Sigmoid colon (tissue), 4 donors: ENCODE data around the gene CDH19.

ENCODE experiments used
- EP300 ChIP-seq, 4 donors: sonication (generic); formaldehyde crosslinking; IDR thresholded peaks; one replicate each; pipeline ENCODE4 v1.6.1; 2017; ENCODE audit warnings: antibody characterized with exemption in 4 of 4
- POLR2A ChIP-seq, 2 donors: fragments of 450-650 bp; IDR thresholded peaks; one replicate each; pipeline ENCODE4 v1.6.1; 2016; ENCODE audit warnings: antibody characterized with exemption in 2 of 2, mild to moderate bottlenecking in 2 of 2, moderate library complexity in 2 of 2
- POLR2AphosphoS5 ChIP-seq, 4 donors: sonication (generic); formaldehyde crosslinking; IDR thresholded peaks; one replicate each; pipeline ENCODE4 v1.6.1; 2017; ENCODE audit warnings: antibody characterized with exemption in 4 of 4
- TF ChIP-seq, protein P1 (sequence below), 4 experiments: fragments of 450-650 bp in 3 of 4; fragments of 200-600 bp in 1 of 4; IDR thresholded peaks; one replicate each; pipeline ENCODE4 v1.5.1; 2016 to 2019; ENCODE audit warnings: antibody characterized with exemption in 4 of 4, mild to moderate bottlenecking in 3 of 4, moderate library complexity in 2 of 4

GRCh38 chr18:66511289-66511688 is 92.6 kb downstream of the CDH19 start:
- TF ChIP-seq, protein P1, sequence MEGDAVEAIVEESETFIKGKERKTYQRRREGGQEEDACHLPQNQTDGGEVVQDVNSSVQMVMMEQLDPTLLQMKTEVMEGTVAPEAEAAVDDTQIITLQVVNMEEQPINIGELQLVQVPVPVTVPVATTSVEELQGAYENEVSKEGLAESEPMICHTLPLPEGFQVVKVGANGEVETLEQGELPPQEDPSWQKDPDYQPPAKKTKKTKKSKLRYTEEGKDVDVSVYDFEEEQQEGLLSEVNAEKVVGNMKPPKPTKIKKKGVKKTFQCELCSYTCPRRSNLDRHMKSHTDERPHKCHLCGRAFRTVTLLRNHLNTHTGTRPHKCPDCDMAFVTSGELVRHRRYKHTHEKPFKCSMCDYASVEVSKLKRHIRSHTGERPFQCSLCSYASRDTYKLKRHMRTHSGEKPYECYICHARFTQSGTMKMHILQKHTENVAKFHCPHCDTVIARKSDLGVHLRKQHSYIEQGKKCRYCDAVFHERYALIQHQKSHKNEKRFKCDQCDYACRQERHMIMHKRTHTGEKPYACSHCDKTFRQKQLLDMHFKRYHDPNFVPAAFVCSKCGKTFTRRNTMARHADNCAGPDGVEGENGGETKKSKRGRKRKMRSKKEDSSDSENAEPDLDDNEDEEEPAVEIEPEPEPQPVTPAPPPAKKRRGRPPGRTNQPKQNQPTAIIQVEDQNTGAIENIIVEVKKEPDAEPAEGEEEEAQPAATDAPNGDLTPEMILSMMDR (IDR thresholded peaks at IDR 0.05): no peak
- TF ChIP-seq POLR2A (IDR thresholded peaks at IDR 0.05): no peak
- no peak for TF ChIP-seq POLR2AphosphoS5 (IDR thresholded peaks at IDR 0.05)
- TF ChIP-seq EP300 (IDR thresholded peaks at IDR 0.05): no peak
